GM12873 (cell line): Measurements from ENCODE around the gene PTP4A1.
A peak's percentile ranks its signal among the peaks of the same experiment; 100 is the strongest.

ENCODE experiments used
- CTCF ChIP-seq: IDR thresholded peaks from 2 replicates; pipeline ENCODE4 v1.5.1; 2012; ENCODE audit warnings: low read depth, mild to moderate bottlenecking, moderate library complexity, low read length, control low read depth; ENCODE audit not compliant: insufficient read depth; ENCODE audit errors: missing control alignments

Gene PTP4A1

DNA sequence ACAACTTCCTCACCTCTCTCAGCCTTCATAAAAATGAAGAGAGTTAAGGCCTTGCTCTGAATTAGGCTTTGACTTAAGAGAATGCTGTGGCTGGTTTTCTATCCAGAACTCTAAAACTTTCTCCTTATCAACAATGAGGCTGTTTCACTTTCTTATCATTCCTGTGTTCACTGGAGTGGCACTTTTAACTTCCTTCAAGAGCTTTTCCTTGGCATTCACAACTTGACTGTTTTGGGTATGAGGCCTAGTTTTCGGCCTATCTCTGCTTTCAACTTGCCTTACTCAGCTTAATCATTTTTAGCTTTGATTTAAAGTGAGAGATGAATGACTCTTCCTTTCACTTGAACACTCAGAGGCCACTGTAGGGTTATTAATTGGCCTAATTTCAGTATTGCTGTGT lies 4.3 kb upstream of the PTP4A1 start:
- TF ChIP-seq CTCF = no peak

GRCh38 chr6:63571361-63572043 lies 778 bp upstream of the PTP4A1 start:
- no peak for TF ChIP-seq CTCF

DNA sequence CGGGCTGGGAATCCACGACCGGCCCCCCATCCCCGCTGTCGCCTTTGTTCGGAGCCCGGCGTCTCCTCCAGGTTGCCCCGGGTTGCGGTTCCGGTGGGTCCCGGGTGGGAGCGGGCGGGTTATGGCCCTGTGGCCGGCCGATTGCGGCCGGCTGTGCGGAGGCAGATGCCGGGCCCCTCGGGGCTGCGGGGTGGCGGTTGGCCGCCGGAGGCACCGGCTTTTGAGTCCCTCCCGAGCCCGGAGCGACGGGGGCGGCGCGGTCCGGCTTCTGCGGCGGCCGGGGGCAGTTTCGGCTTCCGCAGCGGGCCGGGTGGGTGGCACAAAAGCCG lies 431 bp downstream of the PTP4A1 start:
- no peak for TF ChIP-seq CTCF

DNA sequence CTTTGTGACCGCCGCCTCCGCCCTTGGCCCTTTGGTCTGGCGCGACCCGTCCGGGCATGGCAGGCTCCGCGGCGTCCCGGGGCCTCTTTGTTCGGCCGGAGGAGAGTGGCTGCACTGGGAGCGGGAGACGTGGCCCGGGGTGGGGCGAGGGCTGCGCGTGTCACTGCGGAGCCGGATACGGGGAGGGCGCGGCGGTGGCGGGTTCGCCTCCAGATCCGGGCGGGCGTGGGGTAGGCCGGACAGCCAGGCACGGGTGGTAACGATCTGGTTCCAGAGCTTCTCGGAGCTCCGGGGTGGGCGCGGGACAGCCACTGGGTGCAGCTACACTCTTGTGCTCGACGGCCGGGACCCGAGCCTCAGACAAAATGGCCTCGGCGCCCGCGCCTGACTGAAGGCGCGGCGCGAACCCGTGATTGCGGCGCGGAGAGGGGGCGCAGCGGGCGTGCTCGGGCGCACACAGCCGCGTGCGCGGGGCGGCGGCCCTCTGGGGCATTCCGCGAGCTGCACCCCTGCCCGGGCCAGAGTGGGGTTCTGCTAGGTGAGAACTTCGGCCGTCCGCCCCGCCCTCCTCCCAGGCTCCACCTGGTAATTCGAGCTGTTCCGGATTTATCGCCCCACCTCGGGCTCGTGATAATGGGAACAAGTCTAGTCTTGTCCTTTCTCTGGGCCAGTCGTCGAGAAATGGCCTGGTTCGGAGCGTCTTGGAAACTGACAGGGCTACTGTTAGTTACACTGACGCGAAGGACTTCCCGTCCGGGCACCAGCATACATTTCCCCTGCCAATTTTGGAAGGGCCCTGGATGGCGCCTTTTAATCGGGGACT lies 1.0 kb downstream of the PTP4A1 start:
- TF ChIP-seq CTCF = no peak

GRCh38 chr6:63573899-63574553 lies 1.7 kb downstream of the PTP4A1 start:
- TF ChIP-seq CTCF = peak; percentile 67

GRCh38 chr6:63574554-63574900 lies 2.2 kb downstream of the PTP4A1 start:
- no peak for TF ChIP-seq CTCF

GRCh38 chr6:63576147-63576772 lies 4.0 kb downstream of the PTP4A1 start:
- TF ChIP-seq CTCF = no peak
